ENCODE measurements around the gene EFNB3. TPM values are rescaled to one million over a fixed set of nuclear protein-coding genes. Genes with fewer than 3 reads are reported as not detected.
A peak's percentile ranks its signal among the peaks of the same experiment; 100 is the strongest.

EFNB3 gene
- total and polyA plus RNA-seq, 8 donors, result 0.37 to 5.4 (median 0.98) TPM

DNA sequence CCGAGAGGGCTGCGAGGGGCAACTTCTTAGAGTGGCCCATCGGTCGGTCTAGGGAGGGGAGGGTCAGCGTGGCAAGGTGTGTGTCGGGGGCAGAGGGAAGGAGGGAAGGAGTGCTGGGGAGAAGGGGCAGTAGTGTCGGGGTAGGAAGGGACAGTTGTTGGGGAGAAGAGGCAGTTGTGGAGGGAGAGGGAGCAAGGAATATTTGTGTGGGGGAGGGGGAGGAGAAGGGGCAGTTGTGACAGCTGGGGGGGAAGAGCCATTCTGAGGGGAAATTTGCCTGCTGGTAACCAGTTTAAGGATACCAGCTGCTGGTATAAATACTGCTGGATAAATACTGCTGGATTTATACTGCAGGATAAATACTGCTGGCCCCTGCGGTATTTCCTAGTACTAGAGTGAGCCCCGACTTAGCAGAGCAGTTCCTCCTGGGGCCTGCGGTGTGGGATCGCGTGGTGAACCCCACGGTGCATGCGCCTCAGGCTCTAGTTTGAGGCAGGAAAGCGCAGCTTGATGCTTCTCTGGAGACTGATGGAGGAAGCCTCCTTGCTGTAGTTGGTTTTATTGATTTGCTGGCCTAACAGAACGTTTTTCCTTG lies 12.9 kb downstream of the EFNB3 start:
- peak overlapping the region; percentile 29 to 55 (median 51) for H3K27ac ChIP-seq
- DNase-seq, result peak in 1 of 6 donors; percentile 41

DNA sequence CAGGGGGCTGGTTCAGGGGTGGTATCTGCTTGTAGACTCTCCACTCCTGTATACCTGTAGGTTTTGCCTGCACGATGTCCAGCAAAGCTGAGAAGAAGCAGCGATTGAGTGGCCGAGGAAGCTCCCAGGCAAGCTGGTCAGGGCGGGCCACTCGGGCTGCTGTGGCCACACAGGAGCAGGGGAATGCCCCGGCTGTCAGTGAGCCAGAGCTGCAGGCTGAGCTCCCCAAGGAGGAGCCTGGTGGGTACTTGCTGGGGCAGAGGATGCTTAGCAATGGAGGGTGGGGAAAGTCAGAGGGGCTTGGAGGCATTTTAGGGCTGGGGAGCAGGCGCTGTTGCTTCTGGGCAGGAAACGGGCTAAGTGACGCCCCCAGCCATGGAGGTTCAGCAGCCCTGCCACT lies 14.7 kb downstream of the EFNB3 start:
- H3K9me3 ChIP-seq, result no peaks in the 10 kb centered on the region
- TF ChIP-seq, protein P1, sequence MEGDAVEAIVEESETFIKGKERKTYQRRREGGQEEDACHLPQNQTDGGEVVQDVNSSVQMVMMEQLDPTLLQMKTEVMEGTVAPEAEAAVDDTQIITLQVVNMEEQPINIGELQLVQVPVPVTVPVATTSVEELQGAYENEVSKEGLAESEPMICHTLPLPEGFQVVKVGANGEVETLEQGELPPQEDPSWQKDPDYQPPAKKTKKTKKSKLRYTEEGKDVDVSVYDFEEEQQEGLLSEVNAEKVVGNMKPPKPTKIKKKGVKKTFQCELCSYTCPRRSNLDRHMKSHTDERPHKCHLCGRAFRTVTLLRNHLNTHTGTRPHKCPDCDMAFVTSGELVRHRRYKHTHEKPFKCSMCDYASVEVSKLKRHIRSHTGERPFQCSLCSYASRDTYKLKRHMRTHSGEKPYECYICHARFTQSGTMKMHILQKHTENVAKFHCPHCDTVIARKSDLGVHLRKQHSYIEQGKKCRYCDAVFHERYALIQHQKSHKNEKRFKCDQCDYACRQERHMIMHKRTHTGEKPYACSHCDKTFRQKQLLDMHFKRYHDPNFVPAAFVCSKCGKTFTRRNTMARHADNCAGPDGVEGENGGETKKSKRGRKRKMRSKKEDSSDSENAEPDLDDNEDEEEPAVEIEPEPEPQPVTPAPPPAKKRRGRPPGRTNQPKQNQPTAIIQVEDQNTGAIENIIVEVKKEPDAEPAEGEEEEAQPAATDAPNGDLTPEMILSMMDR (IDR thresholded peaks at IDR 0.05), result no peak
- peaks cover 0 to 7% (median 0%) of the 10 kb centered on the region in 3 donors for H3K4me1 ChIP-seq
- H3K36me3 ChIP-seq, result no peaks in the 10 kb centered on the region
- no peak for FAIRE-seq
- intact Hi-C loops (cut with DNase I), result no loop called here
- no peak overlapping the region for H3K4me3 ChIP-seq
- no peak for ATAC-seq
- DNase-seq, result no peak
- WGBS, 2 donors, result 69 to 81% methylated on average over 9 of the region's 9 CpGs
- no peaks in the 10 kb centered on the region for H3K27me3 ChIP-seq
- no peak overlapping the region for H3K27ac ChIP-seq

More for the DNA sequence above, 12.9 kb downstream of the EFNB3 start:
- 4 to 10% methylated on average over 16 of the region's 16 CpGs for WGBS, 2 donors
- Histone ChIP-seq H3K27me3 (no peaks in the 10 kb centered on the region), H3K4me3 (peak overlapping the region; percentile 36 to 72 (median 62)), H3K36me3 (no peaks in the 10 kb centered on the region), H3K9me3 (no peaks in the 10 kb centered on the region), H3K4me1 (peaks cover 0 to 7% (median 0%) of the 10 kb centered on the region in 3 donors)
- ATAC-seq, result peak; percentile 11 to 38 (median 21)
- no peak for FAIRE-seq
- intact Hi-C loops (cut with DNase I), result no loop called here
- TF ChIP-seq, protein P1 (IDR thresholded peaks at IDR 0.05), result no peak

DNA sequence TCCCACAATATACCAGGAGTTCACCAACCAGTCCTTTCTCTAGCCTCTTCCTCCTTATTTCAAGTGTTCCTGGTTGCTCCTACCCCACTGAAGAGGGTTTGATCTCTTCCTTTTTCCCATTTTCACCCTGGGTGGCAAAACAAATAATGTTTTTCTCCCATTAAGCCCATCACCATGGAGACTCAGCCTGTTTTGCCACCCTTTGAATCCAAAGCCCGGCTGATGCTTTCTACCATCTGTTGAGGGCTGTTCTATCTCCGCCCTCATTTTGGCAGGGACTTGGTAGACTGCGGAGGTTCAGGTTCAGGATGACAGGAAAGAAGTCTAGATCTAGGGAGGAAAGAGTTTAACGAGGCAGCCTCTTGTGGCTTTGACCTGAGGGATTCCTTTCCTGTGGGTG lies 15.1 kb downstream of the EFNB3 start:
- Histone ChIP-seq H3K27ac (no peak overlapping the region), H3K36me3 (no peaks in the 10 kb centered on the region), H3K9me3 (no peaks in the 10 kb centered on the region), H3K4me1 (peaks cover 0 to 7% (median 0%) of the 10 kb centered on the region in 3 donors), H3K4me3 (no peak overlapping the region), H3K27me3 (no peaks in the 10 kb centered on the region)
- intact Hi-C loops (cut with DNase I), result no loop called here
- TF ChIP-seq, protein P1 (IDR thresholded peaks at IDR 0.05), result no peak
- WGBS, 2 donors, result 46 to 65% methylated on average over 4 of the region's 4 CpGs
- FAIRE-seq (no peak), ATAC-seq (no peak), DNase-seq (no peak)

DNA sequence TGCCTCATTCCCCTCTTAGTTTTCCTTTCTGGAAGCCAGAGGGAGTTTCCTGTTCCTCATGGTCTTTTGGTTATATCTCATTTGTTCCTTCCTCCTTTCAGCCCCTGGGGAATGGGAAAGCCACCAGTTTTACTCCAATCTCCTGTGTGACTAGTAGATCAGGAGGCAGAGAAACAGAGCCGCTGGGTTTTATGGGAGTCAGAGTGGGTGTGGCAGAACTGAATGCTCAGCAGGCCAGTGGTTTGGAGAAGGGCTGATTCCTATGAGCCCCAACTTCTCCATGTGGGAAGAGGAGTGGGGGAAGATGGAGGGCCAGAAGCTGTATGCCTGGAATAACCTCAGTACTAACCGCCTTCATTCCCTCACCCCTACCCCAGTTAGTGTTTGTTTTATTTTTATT lies 16.6 kb downstream of the EFNB3 start:
- WGBS, 2 donors, result 80 to 93% methylated on average over 2 of the region's 2 CpGs
- DNase-seq, result no peak

DNA sequence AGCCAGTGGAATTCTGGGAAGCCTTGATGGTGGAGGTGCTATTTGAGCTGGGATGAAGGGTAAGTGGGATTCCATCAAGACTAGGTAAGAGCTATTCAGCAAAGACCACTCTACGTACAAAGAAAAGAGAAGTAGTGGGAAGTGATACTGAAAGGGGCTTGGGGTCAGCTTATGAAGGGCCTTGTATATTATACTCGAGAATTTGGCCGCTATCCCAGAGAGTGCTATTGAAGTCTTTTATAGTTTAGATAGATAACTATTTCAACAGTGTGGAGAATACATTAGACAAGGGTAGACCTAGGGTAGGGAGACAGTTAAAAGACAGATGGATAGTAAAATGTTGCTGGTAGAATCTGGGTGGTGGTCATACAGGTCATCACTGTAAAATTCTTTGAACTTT lies 22.9 kb downstream of the EFNB3 start:
- TF ChIP-seq, protein P1 (IDR thresholded peaks at IDR 0.05), result no peak
- no peak overlapping the region for H3K4me3 ChIP-seq
- no peaks in the 10 kb centered on the region for H3K9me3 ChIP-seq
- no peaks in the 10 kb centered on the region for H3K36me3 ChIP-seq
- no peak overlapping the region for H3K27ac ChIP-seq
- ATAC-seq (no peak), DNase-seq (no peak), FAIRE-seq (no peak)
- no peaks in the 10 kb centered on the region for H3K27me3 ChIP-seq
- 72 to 73% methylated on average over 3 of the region's 3 CpGs for WGBS, 2 donors
- no peaks in the 10 kb centered on the region for H3K4me1 ChIP-seq
- intact Hi-C loops (cut with DNase I), result no loop called here

More for the DNA sequence above, 16.6 kb downstream of the EFNB3 start:
- H3K36me3 ChIP-seq, result no peaks in the 10 kb centered on the region
- no peak overlapping the region for H3K27ac ChIP-seq
- no peak for FAIRE-seq
- intact Hi-C loops (cut with DNase I), result no loop called here
- H3K27me3 ChIP-seq, result no peaks in the 10 kb centered on the region
- no peak overlapping the region for H3K4me3 ChIP-seq
- no peaks in the 10 kb centered on the region for H3K9me3 ChIP-seq
- no peak for ATAC-seq
- H3K4me1 ChIP-seq, result peaks cover 0 to 7% (median 0%) of the 10 kb centered on the region in 3 donors
- TF ChIP-seq, protein P1 (IDR thresholded peaks at IDR 0.05), result no peak
